Muscle of back (tissue), 13 donors: ENCODE data around the gene BOLA3. TPM values are rescaled to one million over a fixed set of nuclear protein-coding genes. Genes with fewer than 3 reads are reported as not detected.
"Not testable (repeated sequence)": the region's sequence is repeated elsewhere in the genome, so short reads cannot be mapped to it uniquely, and the experiment has no call there.

ENCODE experiments used
- DNase-seq, 3 donors: peaks; one replicate each; pipeline versions ENCODE4 v3.0.0 to v3.0.0-alpha.2; 2013
- long read RNA-seq, 9 donors: transcript quantifications; one replicate each; lab custom pipeline, GENCODE V29; 2026
- polyA plus RNA-seq, 10 donors: library from polyadenylated mRNA; unstranded; fragments of 120-200 nt; gene quantifications; one replicate each; pipeline ENCODE4 v1.2.1, GENCODE V29; 2013; ENCODE audit not compliant: insufficient read length in 10 of 10

Gene BOLA3, protein sequence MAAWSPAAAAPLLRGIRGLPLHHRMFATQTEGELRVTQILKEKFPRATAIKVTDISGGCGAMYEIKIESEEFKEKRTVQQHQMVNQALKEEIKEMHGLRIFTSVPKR
- 10 to 100 TPM; 21.8 to 31.5 (median 26.5) TPM for polyA plus RNA-seq
- long read RNA-seq, donor 1, transcript BOLA3-201 (3 exons, 444 nt): major isoform, 9 of 21 reads
- long read RNA-seq, donor 1, transcript BOLA3-202 (4 exons, 639 nt): minor isoform, 6 of 21 reads
- long read RNA-seq, donor 1, partial matches to known transcripts: 0 of 21 reads
- long read RNA-seq, donor 1, other reads (novel, unspliced or antisense): 0 of 21 reads
- long read RNA-seq, donor 2, transcript BOLA3-202 (4 exons, 639 nt): major isoform, 12 of 25 reads
- long read RNA-seq, donor 2, transcript BOLA3-201 (3 exons, 444 nt): minor isoform, 9 of 25 reads
- long read RNA-seq, donor 2, partial matches to known transcripts: 0 of 25 reads
- long read RNA-seq, donor 2, other reads (novel, unspliced or antisense): 0 of 25 reads
- long read RNA-seq, donor 3: 0 reads
- long read RNA-seq, donor 4, transcript BOLA3-201 (3 exons, 444 nt): major isoform, 8 of 11 reads
- long read RNA-seq, donor 4, partial matches to known transcripts: 0 of 11 reads
- long read RNA-seq, donor 4, other reads (novel, unspliced or antisense): 0 of 11 reads
- long read RNA-seq, donor 5, transcript BOLA3-202 (4 exons, 639 nt): minor isoform, 16 of 43 reads
- long read RNA-seq, donor 5, transcript BOLA3-201 (3 exons, 444 nt): major isoform, 26 of 43 reads
- long read RNA-seq, donor 5, partial matches to known transcripts: 0 of 43 reads
- long read RNA-seq, donor 5, other reads (novel, unspliced or antisense): 0 of 43 reads
- long read RNA-seq, donor 6, transcript BOLA3-202 (4 exons, 639 nt): minor isoform, 10 of 31 reads
- long read RNA-seq, donor 6, transcript BOLA3-201 (3 exons, 444 nt): major isoform, 20 of 31 reads
- long read RNA-seq, donor 6, partial matches to known transcripts: 0 of 31 reads
- long read RNA-seq, donor 6, other reads (novel, unspliced or antisense): 0 of 31 reads
- long read RNA-seq, donor 7, transcript BOLA3-202 (4 exons, 639 nt): minor isoform, 5 of 16 reads
- long read RNA-seq, donor 7, transcript BOLA3-201 (3 exons, 444 nt): major isoform, 10 of 16 reads
- long read RNA-seq, donor 7, partial matches to known transcripts: 0 of 16 reads
- long read RNA-seq, donor 7, other reads (novel, unspliced or antisense): 0 of 16 reads
- long read RNA-seq, donor 8, transcript BOLA3-205 (2 exons, 2,982 nt): minor isoform, 5 of 26 reads
- long read RNA-seq, donor 8, transcript BOLA3-202 (4 exons, 639 nt): minor isoform, 5 of 26 reads
- long read RNA-seq, donor 8, transcript BOLA3-201 (3 exons, 444 nt): major isoform, 9 of 26 reads
- long read RNA-seq, donor 8, partial matches to known transcripts: 5 of 26 reads
- long read RNA-seq, donor 8, other reads (novel, unspliced or antisense): 0 of 26 reads
- long read RNA-seq, donor 9, partial matches to known transcripts: 0 of 3 reads
- long read RNA-seq, donor 9, other reads (novel, unspliced or antisense): 0 of 3 reads

DNA sequence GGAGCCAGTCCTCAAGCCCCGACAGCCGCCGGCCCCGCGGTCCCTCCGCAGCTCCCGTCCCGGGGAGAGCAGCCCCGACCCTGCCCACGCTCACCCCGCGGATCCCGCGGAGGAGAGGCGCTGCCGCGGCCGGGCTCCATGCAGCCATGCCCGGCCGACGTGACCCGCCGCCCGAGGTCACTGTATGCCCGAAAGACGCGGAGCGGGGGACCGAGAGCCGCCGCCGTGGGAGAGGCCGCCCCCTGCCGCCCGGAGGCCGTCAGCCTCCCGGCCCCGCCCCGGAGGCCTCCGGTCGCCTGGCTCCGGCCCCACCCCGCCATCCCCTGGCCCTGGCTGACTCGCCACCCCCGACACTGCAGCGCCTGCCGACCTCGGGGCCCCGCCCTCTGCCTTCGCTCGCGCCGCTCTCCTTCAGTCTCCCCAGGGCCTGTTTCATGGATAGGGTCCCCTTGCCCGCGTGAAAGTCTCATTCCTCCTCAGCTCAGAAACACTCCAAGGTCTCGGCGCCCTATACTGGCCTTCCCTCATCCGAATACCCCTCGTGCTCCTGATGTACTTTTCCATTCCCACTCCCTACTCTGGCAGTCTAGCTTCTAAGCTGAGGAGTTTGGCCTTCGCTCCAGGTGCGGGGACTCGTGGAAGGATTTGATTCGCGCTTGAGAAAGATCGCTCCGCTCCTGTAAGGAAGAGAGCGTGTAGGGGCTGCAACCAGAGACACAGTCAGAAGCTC lies at the start of gene BOLA3:
Gene BOLA3, minus strand, starts transcription at position 186 of the 730 bp plus-strand sequence. Its CDS starts 38 bp downstream, at position 148.
- peak; percentile 77 to 94 (median 87) for DNase-seq

DNA sequence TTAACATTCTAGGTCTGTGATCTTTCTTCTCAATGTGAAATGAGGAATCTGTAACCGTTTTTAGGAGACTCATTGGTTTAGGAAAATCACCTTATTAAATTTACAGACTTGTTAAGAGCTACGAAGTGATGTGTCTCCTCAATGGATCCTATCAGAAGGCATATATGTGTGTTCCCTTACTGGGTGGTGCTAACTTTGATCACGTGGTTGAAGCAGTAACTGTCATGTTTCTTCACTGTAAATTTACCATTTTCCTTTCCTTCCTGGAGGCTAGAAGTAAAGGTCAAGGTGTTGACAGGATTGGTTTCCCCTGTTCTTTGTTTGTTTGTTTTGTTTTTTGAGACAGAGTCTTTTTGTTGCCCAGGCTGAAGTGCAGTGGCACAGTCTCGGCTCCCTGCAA lies 49.3 kb upstream of the BOLA3 start:
- DNase-seq: no peak

DNA sequence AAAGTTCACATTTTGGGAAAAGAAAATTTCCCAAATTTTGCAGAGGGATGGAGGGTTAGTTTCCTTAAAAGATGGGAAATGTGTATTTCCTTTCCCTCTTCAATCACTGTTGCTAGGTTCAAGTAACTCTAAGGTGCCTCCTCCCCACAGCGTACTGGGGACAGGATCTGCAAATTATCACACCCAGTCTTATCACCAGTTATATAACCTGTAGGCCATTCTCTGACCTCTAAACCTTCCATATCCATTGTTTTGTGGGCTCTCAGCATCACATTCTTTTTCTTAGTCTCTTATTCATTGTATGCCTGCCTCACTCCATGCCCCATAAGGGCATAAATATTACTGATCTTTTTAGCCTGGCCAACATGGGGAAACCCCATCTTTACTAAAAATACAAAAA lies 47.1 kb upstream of the BOLA3 start:
- DNase-seq: no peak

DNA sequence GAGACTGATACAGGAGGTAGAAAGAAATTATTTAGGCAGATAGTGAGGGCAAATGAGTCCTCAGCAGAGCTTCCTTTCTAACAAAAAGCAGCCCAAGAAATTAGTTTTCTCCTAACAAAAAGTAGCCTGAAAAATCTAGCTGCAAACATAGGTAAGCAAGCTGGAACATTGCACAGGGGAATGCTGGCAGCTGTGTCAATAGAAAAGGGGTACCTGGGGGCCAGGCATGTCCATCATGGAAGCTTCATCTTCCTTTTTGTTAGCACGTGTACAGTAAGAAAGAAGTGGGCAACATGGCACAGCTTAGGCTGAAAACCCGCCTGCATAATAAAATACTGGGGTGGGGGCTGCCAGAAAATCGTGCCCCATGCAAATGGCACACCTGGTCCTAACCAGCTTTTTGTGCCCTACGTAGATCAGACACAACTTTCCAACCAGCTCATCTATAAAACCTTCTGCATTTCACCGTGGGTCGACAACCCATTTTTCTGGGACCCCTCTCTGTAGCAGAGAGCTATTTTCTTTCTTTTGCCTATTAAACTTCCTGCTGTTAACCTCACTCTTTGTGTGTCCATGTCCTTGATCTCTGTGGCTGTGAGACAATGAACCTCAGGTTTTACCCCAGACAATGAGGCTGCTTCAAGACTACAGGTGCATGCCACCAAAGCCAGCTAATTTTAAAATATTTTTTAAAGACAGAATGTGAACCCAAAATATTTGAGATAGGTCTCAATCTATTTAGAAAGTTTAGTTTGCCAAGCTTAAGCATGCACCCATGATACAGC lies 44.1 kb upstream of the BOLA3 start:
- no peak for DNase-seq

DNA sequence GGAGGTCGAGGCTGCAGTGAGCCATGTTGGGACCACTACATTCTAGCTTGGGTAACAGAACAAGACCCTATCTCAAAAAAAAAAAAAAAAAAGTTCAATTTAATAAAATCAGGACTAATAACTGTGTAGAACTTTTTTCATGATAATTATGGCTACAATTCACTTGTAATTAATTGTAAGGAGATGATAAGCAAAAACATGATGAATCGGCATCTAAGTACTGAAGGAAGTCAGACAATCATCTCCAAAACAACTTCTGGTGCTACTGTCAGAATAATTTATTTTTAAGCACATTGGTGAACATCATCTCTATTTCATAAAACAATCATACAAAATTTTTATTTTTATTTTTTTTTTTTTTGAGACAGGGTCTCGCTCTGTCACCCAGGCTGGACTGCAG lies 41.0 kb upstream of the BOLA3 start:
- DNase-seq: no peak

DNA sequence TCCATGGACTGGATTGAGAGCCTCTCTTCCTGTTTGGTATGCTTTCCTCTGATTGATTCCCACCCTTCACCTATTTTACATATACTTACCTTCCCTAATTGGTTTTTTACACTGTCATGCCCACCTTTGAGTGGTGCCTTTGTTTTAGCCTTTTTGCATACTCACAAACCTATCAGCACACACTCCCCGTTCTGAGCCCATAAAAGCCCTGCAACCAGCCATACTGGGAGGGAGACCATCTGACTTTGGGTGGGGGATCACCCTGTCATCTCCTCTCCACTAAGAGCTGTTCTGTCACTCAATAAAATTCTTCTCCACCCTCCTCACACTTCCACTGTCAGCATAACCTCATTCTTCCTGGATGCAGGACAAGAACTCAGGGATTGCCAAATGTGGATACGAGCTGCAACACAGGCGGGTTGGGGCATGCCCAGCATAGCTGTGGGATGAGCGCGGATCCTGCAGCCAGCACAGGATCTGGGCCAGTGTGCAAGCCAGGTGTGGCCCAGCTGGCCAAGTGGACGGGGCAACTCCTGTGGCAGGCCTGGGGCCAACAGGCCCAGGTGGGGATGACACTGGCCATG lies 40.4 kb upstream of the BOLA3 start:
- no peak for DNase-seq

DNA sequence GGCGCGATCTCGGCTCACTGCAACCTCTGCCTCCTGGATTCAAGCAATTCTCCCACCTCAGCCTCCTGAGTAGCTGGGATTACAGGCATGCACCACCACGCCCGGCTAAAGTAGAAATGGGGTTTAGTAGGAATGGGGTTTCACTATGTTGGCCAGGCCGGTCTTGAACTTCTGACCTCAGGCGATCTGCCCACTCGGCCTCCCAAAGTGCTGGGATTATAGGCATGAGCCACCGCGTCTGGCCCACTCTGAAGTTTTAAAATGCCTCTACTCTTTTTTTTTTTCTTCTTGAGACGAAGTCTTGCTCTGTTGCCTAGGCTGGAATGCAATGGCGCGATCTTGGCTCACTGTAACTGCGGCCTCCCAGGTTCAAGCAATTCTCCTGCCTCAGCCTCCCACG lies 39.0 kb upstream of the BOLA3 start:
- DNase-seq: not testable (repeated sequence)

DNA sequence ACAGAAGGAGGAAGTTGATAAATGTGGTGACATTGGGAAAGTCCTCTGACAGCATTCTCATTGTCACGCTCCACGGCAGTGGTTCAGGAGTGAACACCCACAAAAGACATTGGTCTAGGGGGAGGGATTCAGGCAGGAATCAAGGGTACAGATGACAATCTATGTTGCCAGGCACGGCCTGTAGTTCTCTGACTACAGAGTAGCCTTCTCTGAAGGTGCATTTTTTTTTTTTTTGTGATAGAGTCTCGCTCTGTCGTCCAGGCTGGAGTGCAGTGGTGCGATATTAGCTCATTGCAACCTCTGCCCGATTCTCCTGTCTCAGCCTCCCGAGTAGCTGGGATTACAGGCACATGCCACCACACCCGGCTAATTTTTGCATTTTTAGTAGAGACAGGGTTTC lies 38.3 kb upstream of the BOLA3 start:
- DNase-seq: peak in 1 of 3 donors; percentile 37

DNA sequence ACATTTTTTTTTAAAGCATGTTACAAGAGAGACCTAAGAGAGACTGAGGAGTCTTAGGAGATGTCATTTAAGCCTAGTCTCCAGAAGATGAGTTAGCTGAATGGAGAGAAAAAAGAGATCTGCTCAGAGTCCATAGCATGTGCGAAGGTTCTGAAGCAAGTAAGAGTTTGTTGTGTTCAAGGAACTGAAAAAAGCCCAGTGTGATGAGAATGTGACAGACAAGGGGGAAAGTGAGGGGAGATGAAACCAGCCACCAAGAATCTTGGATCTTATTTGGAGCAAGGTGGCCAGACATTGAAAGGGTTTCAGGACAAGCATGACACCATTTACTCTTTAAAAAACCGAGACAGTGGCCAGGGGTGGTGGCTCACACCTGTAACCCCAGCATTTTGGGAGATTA lies 36.2 kb upstream of the BOLA3 start:
- no peak for DNase-seq

DNA sequence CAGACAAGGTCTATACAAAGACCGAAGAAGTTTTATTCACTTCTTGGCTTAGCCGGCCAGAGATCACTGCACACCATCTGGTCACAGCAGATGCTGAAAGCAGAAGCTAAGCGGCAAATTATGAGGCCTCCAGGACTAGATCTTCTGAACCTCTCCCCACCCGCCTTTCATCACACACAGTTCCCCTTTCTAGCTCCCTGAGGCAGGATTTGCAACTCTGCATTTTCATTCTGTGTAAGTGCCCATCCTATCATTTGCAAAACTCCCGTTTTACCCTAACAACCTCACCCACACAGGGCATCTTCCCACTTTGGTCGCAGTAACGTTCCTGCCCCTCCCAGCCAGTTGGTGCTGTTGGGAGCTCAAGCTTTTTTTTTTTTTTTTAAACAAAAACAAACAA lies 34.0 kb upstream of the BOLA3 start:
- DNase-seq: peak in 1 of 3 donors; percentile 36

DNA sequence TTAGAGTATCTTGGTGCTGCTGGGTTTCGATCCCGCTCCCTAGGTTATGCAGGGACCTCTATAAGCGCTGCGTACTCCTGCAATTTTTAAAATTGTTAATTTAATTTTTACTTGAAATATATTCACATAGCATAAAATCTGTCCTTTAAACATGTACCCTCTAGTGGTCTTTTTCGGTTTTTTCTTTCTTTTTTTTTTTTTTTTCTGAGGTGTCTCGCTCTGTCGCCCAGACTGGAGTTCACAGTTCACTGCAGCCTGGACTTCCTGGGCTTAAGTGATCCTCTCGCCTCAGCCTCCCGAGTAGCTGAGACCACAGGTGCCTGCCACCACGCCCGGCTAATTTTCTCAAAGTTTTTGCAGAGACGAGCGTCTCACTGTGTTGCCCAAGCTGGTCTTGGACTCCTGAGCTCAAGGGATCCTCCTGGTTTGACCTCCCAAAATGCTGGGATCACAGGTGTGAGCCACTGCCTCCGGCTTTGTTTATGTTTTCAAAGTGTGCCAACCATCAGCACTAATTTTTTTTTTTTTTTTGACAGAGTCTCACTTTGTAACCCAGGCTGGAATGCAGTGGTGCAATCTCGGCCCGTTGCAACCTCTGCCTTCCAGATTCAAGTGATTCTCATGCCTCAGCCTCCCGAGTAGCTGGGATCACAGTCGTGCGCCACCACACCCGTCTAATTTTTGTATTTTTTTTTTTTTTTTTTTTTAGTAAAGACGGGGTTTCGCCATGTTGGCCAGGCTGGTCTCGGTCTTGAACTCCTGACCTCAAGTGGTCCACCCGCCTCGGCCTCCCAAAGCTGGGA lies 31.6 kb upstream of the BOLA3 start:
- no peak for DNase-seq

DNA sequence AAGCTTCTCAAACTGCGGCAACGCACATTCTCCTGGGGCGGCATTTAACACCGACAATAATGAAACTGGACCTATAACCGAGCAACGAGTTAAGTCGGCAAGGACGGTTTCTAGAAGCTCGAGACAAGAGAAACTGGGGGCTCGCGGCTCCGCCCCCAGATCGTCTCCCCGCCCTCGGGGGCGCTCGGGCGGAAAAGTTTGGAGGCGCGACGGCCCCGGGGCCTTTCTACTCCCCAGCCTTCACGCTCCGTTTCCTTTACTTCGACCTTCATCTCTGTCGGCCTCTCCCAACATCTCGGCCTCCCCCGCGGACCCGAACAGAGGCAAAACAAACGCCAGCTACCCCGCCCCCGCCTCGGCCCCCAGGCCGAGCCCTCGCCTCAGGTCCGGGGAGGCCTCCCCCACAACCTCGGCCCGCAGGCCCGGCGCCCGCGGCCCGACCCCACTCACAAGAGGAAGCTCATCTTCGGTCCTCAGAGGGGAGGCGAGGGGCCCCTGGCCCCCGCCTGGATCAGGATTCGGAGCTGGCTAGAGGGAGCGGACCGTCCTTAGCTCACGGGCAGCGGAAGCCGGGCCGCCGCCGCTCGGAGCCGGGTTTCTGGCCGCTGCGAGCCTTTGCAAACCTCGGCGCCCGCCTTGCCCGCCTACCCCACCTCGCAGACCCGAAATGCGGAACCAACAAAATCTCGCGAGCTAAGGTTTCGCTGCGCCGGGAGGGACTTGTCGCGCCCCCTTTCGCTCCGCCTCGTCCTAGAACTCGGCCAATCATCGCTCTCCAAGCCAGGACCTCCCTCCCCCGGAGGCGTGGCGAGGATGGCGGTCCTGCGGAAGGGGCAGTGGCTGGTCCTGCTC lies 30.7 kb upstream of the BOLA3 start, which contains the start of gene MOB1A:
Gene MOB1A, minus strand, starts transcription at position 669 of the 852 bp plus-strand sequence. Its CDS starts 205 bp downstream, at position 464.
- peak; percentile 98 to 99 (median 99) for DNase-seq

DNA sequence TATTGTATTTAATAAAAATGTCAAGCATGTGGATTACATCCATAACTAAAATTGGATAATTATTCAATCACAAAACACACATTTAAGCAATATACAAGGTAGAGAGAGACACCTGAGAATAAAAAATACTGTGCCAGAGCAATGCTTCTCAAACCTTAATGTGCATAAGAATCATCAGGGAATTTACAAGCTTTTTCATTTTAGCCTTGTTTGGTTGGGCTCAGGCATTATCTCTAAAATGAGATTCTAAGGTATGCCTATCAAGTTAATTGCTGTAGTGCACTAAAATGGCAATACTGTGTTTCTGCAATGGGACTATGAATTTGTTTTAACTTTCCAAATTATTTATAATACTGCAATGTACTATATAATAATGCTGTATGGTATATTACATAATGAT lies 30.0 kb upstream of the BOLA3 start:
- DNase-seq: no peak

DNA sequence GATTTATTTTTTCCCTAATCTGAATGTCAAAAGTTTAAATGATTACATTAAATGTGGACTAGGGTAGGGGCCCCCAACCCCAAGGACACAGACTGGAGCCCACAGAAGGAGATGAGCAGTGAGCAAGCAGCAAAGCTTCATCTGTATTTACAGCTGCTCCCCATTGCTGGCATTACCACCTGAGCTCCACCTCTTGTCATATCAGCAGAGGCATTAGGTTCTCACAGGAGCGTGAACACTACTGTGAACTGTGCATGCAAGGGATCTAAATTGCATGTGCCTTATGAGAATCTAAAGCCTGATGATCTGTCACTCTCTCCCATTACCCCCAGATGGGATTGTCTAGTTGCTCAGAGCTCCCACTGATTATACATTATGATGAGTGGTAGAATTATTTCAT lies 27.2 kb upstream of the BOLA3 start:
- no peak for DNase-seq

DNA sequence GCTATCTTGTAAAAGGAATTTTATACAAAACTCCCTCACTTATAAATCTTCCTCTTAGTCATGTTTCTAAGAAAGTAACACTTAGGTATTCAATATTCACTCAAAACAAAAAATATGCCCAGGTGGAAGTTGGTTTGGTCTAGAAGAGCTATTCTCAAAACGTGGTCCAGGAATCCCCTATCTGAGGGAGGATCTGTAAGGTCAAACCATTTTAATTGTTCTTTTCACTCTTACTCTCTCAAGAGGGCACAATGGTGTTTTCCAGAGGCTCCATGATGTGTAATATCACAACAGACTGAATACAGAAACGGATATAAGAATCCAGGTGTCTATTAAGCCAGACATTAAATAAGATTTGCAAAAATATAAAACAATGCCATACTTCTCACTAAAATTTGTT lies 21.0 kb upstream of the BOLA3 start:
- DNase-seq: no peak

DNA sequence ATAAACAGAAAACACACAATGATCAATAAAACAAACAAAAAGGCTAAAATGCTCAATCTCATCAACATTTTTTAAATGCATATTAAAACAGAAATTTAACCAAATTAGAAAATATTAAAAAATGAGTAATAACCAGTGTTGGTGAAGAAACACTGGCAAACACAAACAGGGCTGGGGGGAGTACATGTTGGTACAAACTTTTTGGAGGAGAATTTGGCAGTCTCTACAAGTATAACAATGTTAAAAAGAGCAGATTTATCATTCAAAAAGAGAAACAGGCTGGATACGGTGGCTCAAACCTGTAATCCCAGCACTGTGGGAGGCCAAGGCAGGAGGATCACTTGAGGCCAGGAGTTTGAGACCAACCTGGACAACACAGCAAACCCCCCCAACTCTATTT lies 17.0 kb upstream of the BOLA3 start:
- DNase-seq: no peak

DNA sequence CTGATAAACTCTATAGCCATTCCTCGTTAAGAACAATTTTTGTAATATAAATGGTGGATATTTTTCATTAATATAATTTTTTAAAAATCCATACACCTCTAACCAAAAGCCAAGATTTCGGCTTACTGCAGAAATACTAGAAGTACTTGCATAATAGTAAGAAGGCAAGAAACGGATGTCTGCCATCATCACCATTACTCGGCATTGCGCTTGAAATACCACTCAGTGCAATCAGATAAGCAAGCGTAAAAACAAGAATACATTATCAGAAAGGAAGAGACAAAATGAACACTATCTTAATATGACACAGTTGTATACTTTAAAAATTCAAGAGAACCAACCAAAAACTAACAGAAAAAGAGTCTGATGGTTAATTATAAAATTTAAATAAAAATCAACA lies 15.2 kb upstream of the BOLA3 start:
- DNase-seq: no peak
